ENCODE data around the gene LCN15. TPM values are rescaled to one million over a fixed set of nuclear protein-coding genes. Genes with fewer than 3 reads are reported as not detected.

The LCN15 gene
- total and polyA plus RNA-seq, 10 of the 15 experiments (the other 5 are each of a cell fraction or from before 2014, with no cell fraction given) = 0.37 to 0.50 TPM; not detected in 8

GRCh38 chr9:136754059-136754572, 10.2 kb downstream of the LCN15 start:
- ChIA-PET SMC1A (ENCODE audit: uncharacterized antibody, unreplicated experiment) (no interaction called here), CTCF (no interaction called here), POLR2A (no interaction called here), RAD21 (ENCODE audit: unreplicated experiment) (no interaction called here)
- intact Hi-C loops (cut with micrococcal nuclease; ENCODE audit: unreplicated experiment) = no loop called here
- Histone ChIP-seq H3K9me3 (replicated peaks; ENCODE audit: control insufficient read depth, insufficient read depth, low read length) (peaks cover 33% of the 10 kb centered on the region), H2AFZ (ENCODE audit: control insufficient read depth, low read depth, low read length) (no peak overlapping the region), H4K20me1 (ENCODE audit: control insufficient read depth, insufficient read depth) (no peaks in the 10 kb centered on the region), H3K27ac (ENCODE audit: control insufficient read depth, insufficient read depth) (no peak overlapping the region), H3K9ac (ENCODE audit: control insufficient read depth, insufficient read depth, low read length) (no peak overlapping the region), H3K36me3 (ENCODE audit: control insufficient read depth in 2 of 2, insufficient read depth in 2 of 2, low read length in 1 of 2) (no peaks in the 10 kb centered on the region), H3K4me3 (no peak overlapping the region), H3K4me2 (ENCODE audit: control insufficient read depth, insufficient read depth) (no peak overlapping the region), H3K79me2 (ENCODE audit: control insufficient read depth, insufficient read depth, low read length) (no peaks in the 10 kb centered on the region), H3K4me1 (ENCODE audit: control insufficient read depth, insufficient read depth, low read length) (no peaks in the 10 kb centered on the region), H3K27me3 (replicated peaks in 1 of 2; ENCODE audit: control insufficient read depth in 2 of 2, insufficient read depth in 2 of 2, low read length in 1 of 2) (0 out of 4 replicates have a peak, but pooled peaks cover 0 to 2% of the 10 kb centered on the region in 2 experiments)
- no peak for FAIRE-seq
- in situ Hi-C loops (cut with MboI) = no loop called here
- 14% methylated on average over 14 of the region's 17 CpGs for WGBS (ENCODE audit: insufficient coverage, insufficient replicate concordance, low lambda C conversion rate, missing lambda C conversion rate)
- TF ChIP-seq TBL1XR1 (IDR thresholded peaks at IDR 0.05; ENCODE audit: low read depth, low read length) (no peak), MEF2B (IDR thresholded peaks at IDR 0.05; ENCODE audit: partially characterized antibody, poor library complexity, severe bottlenecking) (no peak), FOXM1 (IDR thresholded peaks at IDR 0.05; ENCODE audit: low read depth, low read length) (no peak), BHLHE40 (IDR thresholded peaks at IDR 0.05; ENCODE audit: borderline replicate concordance in 1 of 2, low read depth in 2 of 2, low read length in 1 of 2) (no peak), NR2C2 (IDR thresholded peaks at IDR 0.05; ENCODE audit: borderline replicate concordance, control insufficient read depth, insufficient read length, low read depth) (no peak), NR2F1 (conservative IDR thresholded peaks at IDR 0.05) (no peak), PAX8 (IDR thresholded peaks at IDR 0.05) (no peak), STAT1 (conservative IDR thresholded peaks at IDR 0.05) (no peak), EED (IDR thresholded peaks at IDR 0.05; ENCODE audit: low read depth) (no peak), CREM (IDR thresholded peaks at IDR 0.05; ENCODE audit: low read depth) (no peak), BRCA1 (IDR thresholded peaks at IDR 0.05; ENCODE audit: low read depth, low read length) (no peak), TCF3 (IDR thresholded peaks at IDR 0.05; ENCODE audit: borderline replicate concordance, insufficient read depth, low read depth, low read length) (no peak), NBN (IDR thresholded peaks at IDR 0.05) (no peak), SMARCA5 (IDR thresholded peaks at IDR 0.05) (no peak), FOS (IDR thresholded peaks at IDR 0.05; ENCODE audit: borderline replicate concordance, extremely low read depth, insufficient read length) (no peak), BCL11A (IDR thresholded peaks at IDR 0.05; ENCODE audit: low read depth, low read length) (no peak)
- TF ChIP-seq, protein P1, sequence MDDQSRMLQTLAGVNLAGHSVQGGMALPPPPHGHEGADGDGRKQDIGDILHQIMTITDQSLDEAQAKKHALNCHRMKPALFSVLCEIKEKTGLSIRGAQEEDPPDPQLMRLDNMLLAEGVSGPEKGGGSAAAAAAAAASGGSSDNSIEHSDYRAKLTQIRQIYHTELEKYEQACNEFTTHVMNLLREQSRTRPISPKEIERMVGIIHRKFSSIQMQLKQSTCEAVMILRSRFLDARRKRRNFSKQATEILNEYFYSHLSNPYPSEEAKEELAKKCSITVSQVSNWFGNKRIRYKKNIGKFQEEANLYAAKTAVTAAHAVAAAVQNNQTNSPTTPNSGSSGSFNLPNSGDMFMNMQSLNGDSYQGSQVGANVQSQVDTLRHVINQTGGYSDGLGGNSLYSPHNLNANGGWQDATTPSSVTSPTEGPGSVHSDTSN (IDR thresholded peaks at IDR 0.05; ENCODE audit: insufficient replicate concordance, low read depth, low read length) = no peak
- TF ChIP-seq, protein P2, sequence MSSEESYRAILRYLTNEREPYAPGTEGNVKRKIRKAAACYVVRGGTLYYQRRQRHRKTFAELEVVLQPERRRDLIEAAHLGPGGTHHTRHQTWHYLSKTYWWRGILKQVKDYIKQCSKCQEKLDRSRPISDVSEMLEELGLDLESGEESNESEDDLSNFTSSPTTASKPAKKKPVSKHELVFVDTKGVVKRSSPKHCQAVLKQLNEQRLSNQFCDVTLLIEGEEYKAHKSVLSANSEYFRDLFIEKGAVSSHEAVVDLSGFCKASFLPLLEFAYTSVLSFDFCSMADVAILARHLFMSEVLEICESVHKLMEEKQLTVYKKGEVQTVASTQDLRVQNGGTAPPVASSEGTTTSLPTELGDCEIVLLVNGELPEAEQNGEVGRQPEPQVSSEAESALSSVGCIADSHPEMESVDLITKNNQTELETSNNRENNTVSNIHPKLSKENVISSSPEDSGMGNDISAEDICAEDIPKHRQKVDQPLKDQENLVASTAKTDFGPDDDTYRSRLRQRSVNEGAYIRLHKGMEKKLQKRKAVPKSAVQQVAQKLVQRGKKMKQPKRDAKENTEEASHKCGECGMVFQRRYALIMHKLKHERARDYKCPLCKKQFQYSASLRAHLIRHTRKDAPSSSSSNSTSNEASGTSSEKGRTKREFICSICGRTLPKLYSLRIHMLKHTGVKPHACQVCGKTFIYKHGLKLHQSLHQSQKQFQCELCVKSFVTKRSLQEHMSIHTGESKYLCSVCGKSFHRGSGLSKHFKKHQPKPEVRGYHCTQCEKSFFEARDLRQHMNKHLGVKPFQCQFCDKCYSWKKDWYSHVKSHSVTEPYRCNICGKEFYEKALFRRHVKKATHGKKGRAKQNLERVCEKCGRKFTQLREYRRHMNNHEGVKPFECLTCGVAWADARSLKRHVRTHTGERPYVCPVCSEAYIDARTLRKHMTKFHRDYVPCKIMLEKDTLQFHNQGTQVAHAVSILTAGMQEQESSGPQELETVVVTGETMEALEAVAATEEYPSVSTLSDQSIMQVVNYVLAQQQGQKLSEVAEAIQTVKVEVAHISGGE (CRISPR knock-in tag; IDR thresholded peaks at IDR 0.05) = no peak
- BruUV-seq (replicated peaks) = no TSS peak
- ATAC-seq = no peak
- no peak for DNase-seq (ENCODE audit: low read depth, low spot score)
